ENCODE data around the gene CACNA1I.

GRCh38 chr22:39571538-39571937 is 985 bp downstream of the CACNA1I start:
- TF ChIP-seq POLR2AphosphoS5 (IDR thresholded peaks at IDR 0.05; ENCODE audit: borderline replicate concordance, low read depth, low read length) (no peak), FOXP2 (optimal IDR thresholded peaks at IDR 0.05; ENCODE audit: control extremely low read depth, extremely low read length, insufficient read depth) (no peak), EZH2 (IDR thresholded peaks at IDR 0.05) (no peak)

Data from SK-N-MC (cell line).